Fibroblast of lung (primary cell): ENCODE measurements around the gene C1RL.

Experiments
- EZH2 ChIP-seq: IDR thresholded peaks from 2 replicates; pipeline ENCODE4 v1.5.1; 2012; ENCODE audit warnings: low read length, control low read depth, mild to moderate bottlenecking; ENCODE audit errors: missing control alignments
- TF ChIP-seq, protein P1 (sequence below), 2 donors: IDR thresholded peaks in 1 of 2; conservative IDR thresholded peaks in 1 of 2; 1 replicate in 1 of 2; 2 replicates in 1 of 2; pipeline ENCODE4 v1.5.1; 2011 to 2012; ENCODE audit warnings: low read length in 2 of 2, control low read depth in 1 of 2, inconsistent platforms in 1 of 2, low read depth in 1 of 2, mild to moderate bottlenecking in 1 of 2

DNA sequence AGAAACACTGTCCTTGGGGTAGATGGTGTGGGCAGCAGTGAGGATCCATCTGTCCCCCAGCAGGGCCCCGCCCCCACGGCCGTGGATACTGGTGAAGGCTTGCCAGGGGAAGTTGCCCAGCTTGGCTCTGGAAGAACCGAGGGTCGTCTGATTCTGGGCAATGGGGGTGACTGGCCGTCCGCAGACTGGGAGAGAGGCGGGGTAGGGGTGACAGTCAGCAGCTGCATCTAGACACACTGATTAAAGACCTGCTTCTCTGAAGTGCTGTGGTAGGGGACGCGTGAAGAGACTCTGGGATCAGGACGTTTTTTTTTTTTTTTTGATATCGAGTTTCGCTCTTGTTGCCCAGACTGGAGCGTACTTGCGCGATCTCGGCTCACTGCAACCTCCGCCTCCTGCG, 12.0 kb downstream of the C1RL start:
- no peak for TF ChIP-seq EZH2
- TF ChIP-seq, protein P1, sequence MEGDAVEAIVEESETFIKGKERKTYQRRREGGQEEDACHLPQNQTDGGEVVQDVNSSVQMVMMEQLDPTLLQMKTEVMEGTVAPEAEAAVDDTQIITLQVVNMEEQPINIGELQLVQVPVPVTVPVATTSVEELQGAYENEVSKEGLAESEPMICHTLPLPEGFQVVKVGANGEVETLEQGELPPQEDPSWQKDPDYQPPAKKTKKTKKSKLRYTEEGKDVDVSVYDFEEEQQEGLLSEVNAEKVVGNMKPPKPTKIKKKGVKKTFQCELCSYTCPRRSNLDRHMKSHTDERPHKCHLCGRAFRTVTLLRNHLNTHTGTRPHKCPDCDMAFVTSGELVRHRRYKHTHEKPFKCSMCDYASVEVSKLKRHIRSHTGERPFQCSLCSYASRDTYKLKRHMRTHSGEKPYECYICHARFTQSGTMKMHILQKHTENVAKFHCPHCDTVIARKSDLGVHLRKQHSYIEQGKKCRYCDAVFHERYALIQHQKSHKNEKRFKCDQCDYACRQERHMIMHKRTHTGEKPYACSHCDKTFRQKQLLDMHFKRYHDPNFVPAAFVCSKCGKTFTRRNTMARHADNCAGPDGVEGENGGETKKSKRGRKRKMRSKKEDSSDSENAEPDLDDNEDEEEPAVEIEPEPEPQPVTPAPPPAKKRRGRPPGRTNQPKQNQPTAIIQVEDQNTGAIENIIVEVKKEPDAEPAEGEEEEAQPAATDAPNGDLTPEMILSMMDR (conservative IDR thresholded peaks at IDR 0.05 in 1 of 2, IDR thresholded peaks at IDR 0.05 in 1 of 2; ENCODE audit: low read depth in 1 of 2, low read length in 2 of 2) = no peak
